Left renal pelvis (tissue), 4 donors: Measurements from ENCODE around the gene MGLL. TPM values are rescaled to one million over a fixed set of nuclear protein-coding genes. Genes with fewer than 3 reads are reported as not detected.

ENCODE experiments used
- DNase-seq, 4 donors: peaks; one replicate each; pipeline ENCODE4 v3.0.0-alpha.2; 2013; ENCODE audit warnings: low read depth in 4 of 4, low spot score in 3 of 4
- polyA plus RNA-seq, 4 donors: library from polyadenylated mRNA; unstranded; fragments of 120-200 nt; gene quantifications; one replicate each; pipeline ENCODE4 v1.2.1, GENCODE V29; 2013; ENCODE audit not compliant: insufficient read length in 4 of 4

MGLL gene
- polyA plus RNA-seq, 4 donors: 12.3 to 27.3 (median 24.2) TPM

DNA sequence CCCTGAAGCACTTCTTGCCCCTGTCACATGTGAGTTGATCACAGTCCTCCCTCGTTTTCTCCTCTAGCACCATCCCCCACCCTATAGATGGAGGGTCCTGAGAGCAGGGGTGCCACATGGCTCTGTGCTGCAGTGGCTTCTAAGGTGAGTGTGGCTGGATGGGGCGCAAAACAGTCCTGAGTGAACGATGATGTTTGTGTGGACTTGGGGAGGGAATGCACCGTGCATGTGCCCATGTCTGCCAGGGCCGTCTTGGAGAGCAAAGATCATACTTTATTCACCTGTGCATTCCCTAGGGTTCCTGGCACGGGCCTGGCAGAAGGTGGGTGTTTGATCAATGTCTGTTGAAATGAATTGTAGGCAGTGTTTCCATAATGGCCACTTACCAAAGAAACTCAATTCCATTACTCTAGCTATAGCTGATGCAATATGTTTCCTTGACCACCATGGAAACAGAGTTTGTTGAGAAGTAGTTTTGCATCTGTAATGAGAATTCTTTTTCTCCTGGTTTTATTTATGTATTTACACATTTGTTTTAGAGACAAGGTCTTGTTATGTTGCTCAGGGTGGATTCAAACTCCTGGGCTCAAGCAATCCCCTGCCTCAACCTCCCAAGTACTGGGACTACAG is 91.5 kb downstream of the MGLL start:
- no peak for DNase-seq

DNA sequence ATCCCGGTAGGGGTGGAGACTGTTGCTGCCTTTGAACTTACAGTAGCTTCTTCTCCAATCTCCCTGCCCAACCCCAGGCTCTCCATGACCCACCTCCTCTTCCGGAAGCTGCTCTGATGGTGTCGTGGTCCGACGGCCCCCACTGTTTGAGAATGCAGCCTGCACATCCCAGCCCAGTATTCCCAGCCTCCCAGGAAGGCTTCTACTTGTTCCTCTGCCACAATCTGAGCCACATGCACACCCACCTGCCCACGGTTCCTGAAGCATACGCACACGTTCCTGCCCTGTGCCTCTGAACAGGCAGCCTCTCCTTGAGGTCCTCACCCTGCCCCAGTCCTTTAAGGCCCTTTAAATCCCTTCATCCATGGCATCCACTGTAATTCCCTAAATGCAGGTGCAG is 92.1 kb downstream of the MGLL start:
- no peak for DNase-seq

DNA sequence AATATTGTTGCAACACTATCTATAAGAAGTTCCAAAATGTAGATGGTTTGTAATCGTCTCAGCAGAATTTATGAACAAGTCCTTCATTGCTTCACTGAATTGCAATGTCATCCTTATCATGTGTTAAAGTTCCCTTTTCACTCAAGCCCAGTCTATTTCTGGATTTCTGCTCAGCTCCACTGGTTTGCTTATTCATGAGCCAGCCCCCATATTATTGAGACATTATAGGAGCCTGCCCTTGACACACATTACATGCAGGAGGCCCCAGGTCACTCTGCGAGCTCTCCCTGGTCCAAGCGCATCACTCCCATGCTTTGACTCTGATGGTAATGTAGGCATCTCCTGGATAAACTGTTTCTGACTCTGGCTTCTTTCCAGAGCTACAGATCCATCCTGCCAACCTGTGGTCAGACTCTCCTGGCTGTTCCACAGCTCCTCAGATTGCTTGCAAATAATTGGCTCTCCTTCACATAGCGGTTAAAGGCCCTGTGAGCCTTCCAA is 92.7 kb downstream of the MGLL start:
- no peak for DNase-seq

DNA sequence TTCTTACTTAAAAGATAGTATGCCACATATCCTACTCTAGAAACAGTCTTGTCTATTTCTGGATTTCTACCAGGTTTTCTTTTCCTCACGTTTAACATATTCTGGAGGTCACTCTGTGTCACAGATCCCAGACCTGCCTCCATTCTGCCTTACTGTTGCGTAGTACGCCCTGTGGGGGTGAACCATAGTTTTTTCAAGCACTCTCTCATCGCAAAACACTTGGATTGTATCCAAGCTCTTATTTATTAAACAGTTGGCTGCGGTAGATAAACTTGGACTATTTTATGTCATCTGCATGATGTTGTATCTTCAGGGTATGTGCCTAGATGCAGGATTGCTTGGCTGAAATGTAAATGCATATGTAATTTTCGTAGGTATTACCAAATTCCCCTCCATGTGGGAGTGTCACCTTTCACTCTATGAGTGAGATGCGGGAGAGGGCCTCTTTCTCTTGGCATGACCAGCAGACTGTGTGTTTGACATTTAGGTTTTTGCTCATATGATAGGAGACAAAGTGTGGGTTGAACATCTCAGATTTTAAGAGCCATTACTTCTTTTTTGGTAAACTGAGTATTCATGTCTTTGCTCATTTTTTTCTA is 93.8 kb downstream of the MGLL start:
- no peak for DNase-seq

DNA sequence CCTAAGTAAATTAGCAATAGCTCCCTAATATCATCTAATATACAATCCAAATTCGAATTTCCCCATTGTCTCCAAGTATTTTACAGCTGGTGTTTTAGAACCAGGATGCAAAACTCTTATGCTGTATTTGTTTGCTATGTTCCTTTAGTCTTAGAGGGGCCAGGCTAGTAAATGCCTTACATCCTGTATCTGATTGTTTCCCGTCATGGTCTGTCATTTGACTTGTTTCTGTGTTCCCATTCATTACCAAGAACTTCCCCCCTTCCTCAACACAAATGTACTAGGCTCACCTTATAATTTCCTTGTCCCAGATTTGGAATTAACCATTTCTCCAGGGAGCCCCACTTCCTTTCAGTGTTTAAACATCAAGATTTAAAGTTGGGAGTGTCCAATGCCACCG is 95.4 kb downstream of the MGLL start:
- DNase-seq: no peak

DNA sequence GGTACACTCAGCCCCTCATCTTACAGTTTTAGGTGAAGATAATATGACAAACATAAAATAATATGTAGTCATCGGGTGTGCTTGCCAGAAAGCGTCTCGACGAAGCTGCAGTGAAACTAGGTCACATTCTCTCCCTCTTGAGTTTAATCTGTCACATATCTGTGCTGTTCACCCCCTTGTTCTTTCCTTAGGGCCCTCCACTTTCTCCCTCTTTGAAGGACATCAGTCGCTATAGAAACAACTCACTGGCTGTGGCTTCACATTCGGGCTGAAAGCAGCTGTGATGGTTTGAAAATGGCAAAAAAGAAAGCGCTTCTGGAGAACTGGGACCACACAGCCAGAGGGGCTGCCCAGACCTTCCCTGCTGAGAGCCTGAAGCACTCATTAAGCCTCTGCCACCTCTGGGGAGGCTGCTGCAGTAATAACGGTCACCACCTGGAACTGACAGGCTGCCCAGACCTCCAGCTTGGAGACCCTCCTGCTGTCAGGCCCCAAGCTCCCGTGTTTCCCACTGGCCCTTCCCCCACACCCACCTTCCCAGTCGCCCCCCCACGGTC is 99.2 kb downstream of the MGLL start:
- no peak for DNase-seq

DNA sequence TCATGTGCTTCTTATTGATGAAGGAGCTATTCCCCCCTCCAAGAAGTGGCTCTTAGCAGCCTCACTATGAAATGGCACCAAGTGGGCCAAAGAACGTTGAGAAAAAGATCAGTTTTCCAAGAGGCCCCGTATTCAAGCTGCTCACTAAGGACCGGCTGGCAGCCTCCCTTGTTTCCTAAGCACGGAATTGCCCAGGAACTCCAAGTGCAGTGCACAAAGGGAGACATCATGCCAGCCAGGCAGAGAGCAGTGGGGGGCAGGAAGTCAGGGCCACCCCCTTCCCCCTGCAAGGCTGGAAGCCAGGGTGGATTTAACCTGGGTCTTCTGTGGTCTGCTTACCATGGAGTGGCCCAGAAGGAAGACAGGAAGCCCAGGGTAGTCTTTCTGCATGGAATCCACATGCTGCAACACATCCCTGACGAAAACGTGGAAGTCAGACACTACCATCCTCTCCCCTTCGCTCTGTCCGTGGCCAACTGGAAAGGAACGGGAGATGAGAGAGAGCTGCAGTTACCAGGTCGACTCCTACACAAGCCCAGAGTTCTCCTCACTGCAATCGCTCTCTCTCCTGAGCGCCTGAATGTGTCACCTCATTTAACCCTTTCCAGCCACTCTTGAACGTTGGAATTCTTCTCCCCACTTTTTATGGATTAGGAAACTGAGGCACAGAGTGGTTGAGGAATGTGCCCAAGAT is 100.1 kb downstream of the MGLL start:
- DNase-seq: no peak

DNA sequence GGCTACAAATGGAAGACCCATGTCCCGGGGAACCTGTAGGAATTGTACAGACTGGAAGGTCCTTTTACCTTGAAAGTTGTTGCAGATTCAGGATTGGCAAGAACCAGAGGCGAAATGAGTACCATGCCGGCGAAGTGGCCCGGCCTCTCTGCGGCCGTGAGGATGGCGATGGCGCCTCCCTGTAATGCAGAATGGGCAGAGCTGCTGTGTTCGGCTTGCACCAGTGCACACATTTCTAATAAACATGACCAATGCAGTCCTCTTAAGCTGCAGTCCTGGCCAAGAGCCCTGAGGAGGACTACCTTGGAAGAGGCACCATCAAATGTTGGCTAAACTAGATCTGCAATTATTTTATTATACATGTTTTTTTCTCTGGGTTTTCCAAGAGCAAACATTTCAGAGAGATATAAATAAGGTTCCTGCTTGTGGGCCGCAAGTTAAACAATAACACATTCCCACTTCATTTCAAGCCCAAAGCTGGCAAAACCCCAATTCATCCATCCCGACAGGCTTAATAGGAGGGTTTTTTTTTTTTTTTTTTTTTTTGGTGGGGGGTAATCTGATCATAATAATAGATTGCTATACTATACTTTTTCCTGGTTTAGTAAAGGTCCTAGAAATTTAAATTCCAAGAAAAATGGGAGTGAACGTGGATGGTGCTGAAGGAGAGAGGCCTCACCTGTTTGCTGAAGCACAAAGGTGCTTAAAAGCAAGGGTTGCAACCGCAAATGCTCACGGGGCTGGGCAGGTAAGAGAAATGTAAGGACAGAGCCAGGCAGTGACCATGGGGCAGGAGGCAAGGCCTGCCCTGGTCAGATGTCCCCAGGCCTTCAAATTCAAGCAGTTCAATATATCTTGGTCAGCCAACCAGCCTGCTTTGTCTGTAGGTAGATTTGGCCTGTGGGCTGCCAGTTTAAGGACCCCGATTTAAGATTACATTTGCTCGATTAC is 101.1 kb downstream of the MGLL start:
- no peak for DNase-seq

DNA sequence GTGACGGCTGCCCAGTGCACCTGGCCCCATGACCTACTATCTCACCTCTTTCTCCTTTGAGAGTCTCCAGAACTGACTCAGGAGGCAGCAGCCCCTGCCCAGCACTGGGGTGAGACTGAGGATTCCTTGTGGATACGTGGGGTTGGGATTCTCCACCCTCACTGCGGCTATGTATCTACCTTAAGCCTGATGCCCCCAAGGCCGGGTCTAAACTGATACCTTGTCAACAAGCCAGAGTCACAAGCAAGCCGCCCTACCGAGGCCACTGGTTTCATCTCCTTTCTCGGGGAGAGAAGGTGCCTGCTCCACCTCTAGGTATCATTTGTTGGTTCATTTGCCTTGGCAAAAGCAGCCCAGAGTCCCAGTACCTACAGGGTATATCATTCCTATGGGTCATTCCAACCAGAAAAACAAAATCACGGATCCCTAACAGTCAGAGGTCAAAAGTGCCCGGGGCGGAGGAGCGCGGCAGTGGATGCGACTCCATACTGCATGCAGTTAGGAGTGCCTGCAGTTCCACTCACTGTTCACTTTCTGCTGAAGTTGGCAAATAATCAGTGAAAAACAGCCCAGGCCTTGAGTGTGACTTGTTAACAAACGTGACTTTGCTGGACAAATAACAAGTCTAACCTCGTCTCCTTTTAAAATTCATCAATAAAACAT is 102.0 kb downstream of the MGLL start:
- DNase-seq: no peak

DNA sequence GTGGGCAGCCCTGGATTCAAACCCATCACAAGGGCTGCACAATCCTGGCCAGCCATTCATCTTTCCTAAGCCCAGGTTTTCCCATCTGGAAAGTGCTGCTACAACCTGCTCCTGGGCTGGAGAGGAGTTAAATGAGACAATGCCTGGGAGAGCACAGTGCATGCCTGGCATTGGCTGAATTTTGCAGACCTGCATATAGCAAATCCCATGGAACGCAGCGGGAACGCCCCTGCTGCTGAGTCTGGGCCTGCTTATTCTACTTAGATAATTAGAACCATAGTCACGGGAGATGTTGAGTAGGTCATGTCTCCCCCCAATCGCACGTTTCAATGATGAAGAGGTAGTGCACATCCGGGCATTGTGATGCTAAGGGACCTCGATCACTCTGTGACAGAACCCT is 102.9 kb downstream of the MGLL start:
- DNase-seq: no peak

DNA sequence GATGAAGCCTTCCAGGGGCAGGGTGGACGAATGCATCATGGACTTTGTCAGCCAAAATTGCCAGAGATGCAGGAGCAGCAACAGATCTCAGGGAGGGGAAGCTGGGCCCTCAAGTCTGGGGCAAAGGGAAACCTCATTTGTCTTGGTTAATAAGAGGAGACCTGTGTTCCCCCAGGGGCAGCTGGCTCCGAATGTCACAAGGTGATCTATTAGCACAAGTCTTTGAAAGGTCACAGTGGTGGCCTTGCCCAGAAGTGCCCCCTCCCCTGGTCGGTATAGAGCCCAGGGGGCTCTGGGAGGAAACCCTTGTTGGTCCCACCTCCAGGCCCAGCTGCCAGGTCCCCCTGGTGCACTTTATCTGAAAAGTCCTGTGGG is 103.4 kb downstream of the MGLL start:
- DNase-seq: no peak

DNA sequence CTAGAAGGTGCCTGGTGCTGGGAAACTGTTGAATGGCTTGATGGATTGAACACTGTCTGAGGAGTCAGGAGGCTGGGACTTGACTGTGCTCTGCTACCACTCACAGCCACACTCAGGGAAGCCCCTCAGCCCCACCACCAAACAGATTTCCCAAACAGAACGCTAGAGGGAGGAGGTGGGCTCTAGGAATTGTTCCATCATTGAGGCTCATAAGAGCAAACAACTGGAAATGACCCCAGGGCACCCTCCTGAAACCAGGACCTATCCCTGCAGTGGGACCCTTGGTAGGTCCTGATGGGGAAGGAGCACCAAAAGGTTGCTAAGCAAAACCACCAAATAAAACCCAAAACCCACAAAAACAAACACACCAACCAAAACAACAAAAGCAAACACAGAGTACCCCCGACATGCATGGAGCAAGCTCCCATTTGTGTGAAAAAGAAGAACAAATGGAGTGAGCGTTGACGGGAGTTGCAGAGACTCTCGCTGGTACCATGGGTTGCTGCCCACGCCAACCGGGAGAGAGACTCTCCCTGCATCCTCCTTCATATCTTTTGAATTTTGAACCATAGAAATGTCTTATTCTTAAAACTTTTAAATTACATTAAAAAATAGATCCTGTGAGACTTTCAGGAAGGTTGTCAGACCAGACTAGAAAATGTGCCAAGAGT is 103.9 kb downstream of the MGLL start:
- DNase-seq: no peak

DNA sequence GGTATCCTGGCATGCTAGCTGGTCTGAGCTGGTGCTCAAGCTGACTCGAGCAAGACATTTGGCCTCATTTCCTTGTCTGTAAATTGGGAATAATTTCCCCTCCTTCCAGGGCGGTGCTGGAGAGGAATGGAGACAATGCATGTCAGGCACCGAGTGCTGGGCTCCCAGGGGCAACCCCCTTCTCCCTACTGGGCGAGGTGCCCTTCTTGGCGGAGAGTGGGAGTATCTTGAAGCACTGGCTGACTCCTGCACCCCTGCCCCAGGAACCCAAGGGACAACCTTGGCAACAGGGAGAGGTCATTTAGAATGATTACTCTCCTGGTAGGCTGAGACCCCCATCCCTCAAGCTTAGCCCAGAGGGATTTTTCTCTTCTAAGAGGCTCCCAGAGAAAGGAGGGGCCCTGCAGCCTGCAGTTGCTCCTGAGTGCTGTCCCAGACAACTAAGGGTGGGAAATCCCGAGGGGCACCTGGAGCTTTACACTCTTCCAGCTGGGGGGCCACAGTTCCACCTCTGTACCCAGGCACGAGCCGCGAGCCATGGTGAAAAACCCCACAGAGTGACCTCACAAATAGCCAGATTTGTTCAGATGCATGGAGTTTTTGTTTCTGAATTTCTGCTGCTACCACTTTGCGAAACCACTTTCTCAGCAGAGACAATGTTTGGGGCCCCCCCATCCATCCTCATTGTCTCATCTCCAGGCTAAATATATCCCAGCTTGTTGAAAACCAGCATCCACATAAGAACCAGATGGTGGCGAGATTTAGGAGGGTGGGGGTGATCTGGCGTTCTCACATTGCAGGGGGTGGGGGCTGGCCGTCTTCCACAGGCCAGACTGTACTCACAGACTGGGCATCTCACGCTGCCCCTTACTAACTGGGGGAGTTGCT is 104.7 kb downstream of the MGLL start:
- DNase-seq: no peak

DNA sequence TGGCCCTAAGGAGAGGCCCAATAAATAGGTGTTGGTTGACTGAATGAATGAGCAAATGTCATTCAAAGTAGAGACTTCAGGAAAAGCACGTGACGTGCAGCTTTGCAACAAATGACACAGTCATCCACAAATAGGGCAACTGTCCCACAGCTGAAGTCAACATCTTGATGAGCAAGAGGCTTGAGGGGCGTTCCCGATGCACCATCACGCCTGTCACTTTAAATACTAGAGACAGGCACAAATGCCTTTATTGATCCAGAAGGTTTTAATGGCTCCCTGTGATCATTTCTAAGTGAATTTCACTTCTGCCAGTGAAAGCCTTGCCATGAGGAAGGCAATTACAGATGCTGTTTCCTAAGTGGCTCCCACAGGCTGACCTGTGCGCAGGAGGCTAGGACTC is 105.9 kb downstream of the MGLL start:
- no peak for DNase-seq

DNA sequence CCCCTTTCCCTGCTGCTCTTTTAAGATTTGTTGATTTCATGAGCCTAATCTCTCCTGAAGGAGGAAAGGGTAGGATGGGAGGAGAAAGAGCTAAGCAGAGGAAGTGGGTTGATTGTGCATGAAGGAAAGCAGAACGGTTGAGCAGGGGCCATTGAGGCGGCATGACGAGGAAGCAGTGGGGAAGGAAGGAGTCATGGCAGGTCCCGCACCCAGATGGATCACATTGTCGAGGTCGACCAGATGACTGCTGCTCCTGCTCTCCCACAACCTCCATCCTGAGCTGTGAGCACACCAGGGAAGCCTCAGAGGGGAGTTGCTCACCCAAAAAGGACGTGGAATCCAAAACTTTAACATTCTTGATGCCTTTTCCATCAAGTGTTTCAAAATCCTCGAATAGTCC is 106.8 kb downstream of the MGLL start:
- no peak for DNase-seq

DNA sequence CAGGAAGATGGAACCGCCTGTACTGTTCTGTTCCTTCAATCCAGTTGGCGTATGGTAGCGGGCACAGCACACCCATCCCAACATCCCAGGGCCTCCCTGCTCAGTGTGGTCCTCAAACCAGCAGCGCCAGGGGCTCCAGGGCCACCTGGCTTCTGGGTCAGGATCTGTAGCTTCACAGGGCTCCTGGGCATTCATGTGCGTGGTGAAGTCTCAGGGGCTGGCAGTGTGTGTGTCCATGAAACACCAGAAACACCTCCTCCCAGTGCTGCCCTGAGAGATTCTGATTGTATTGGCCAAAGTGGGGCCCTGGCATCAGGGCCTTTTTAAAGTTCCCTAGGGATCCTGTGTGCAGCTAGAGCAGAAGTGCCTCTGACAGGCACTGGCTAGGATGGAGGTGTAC is 107.4 kb downstream of the MGLL start:
- DNase-seq: no peak

DNA sequence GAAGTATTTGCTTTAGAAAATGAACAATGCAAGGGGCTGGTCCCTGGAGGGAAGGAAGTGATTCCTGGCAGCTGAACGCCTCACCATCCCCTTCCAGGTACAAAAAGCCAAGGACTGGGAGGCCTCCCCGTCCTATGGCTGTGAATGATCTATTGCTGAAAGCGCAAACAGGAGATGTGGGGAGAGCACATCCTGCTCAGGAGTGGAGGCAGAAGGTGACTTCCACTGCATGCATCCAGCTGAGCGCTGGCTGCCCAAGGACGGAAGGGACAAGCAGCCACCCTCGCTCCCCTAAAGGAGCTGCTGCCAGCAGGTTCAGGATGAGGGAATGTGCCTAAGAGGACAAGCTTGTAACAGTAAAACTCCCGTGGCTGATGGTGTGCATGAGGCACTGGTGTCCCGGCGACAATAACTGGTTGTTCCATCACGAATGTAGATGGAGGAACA is 108.2 kb downstream of the MGLL start:
- DNase-seq: no peak

DNA sequence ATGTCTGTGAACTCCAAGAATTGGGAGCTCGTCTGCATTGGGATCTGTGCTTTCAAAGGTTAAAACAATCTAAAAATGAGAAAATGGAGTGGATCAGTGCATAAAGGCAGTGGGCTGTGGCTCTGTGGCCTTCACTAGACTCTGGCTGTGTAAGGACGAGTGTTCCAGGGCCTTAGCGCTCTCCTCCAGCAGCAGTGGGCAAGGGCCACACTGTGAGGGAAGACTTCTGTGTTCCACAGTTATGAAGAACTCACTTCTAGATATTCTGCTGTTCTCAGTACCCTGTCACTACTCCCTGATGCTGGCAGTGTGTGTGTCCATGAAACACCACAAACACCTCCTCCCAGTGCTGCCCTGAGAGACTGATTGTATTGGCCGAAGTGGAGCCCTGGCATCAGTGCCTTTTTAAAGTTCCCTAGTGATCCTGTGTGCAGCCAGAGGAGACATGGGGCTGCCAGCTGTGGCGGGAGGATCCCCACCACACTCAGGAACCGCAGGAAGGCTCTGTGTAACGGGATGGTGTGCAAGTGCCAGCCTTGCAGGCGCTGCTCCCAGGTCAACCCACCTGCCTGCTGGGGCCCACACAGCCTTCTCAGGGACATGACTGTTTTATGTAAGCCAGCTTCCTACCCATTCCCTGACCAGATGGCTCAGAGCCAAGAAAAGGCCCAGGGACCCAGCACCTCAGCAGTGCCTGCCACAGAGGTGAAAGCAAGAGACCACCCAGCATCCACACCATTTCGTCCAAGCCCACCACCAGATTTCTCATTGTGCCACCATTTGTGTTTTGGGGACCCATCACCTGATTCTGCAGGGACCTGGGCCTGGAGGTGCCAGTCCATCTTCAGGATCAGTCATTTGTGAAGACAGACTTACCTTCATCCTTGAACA is 109.2 kb downstream of the MGLL start:
- no peak for DNase-seq
